ENCODE data around the gene ITIH2.
A peak's percentile ranks its signal among the peaks of the same experiment; 100 is the strongest.

The ITIH2 gene

GRCh38 chr10:7750222-7750621, 47.1 kb downstream of the ITIH2 start:
- no peak overlapping the region for H3K4me3 ChIP-seq (ENCODE audit: low read depth, low read length)
- no peak for DNase-seq (ENCODE audit: low read depth)
- TF ChIP-seq CTCF (IDR thresholded peaks at IDR 0.05; ENCODE audit: control insufficient read depth, extremely low read depth, insufficient read depth) = no peak

DNA sequence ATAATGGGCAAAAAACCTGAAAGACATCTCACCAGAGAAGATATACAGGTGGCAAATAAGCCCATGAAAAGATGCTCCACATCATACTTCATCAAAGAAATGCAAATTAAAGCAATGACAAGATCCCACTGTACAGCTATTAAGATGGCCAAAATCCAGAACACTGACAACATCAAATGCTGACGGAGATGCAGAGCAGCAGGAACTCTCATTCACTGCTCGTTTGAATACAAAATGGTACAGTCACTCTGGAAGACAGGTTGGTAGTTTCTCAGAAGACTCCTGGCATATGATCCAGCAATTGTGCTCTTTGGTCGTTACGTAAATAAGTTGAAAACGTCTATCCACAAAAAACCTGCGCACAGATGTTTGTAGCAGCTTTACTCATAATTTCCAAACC, 49.1 kb downstream of the ITIH2 start:
- no peak overlapping the region for H3K4me3 ChIP-seq (ENCODE audit: low read depth, low read length)
- no peak for TF ChIP-seq CTCF (IDR thresholded peaks at IDR 0.05; ENCODE audit: control insufficient read depth, extremely low read depth, insufficient read depth)
- no peak for DNase-seq (ENCODE audit: low read depth)

DNA sequence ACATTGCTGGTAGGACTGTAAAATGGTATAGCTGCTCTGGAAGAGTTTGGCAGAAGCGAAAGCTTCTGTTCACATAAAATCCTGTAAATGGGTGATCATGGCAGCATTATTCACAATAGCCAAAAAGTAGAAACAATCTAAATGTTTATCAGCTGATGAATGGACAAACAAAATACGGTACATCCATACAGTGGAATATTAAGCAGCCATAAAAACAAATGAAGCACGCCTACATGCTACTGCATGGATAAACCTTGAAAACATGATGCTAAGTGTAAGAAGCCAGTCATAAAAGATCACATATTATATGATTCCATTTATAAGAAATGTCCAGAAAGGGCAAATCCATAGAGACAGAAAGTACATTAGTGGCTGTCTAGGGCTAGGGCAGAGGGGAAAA, 52.0 kb downstream of the ITIH2 start:
- DNase-seq (ENCODE audit: low read depth) = no peak
- TF ChIP-seq CTCF (IDR thresholded peaks at IDR 0.05; ENCODE audit: control insufficient read depth, extremely low read depth, insufficient read depth) = no peak
- no peak overlapping the region for H3K4me3 ChIP-seq (ENCODE audit: low read depth, low read length)

DNA sequence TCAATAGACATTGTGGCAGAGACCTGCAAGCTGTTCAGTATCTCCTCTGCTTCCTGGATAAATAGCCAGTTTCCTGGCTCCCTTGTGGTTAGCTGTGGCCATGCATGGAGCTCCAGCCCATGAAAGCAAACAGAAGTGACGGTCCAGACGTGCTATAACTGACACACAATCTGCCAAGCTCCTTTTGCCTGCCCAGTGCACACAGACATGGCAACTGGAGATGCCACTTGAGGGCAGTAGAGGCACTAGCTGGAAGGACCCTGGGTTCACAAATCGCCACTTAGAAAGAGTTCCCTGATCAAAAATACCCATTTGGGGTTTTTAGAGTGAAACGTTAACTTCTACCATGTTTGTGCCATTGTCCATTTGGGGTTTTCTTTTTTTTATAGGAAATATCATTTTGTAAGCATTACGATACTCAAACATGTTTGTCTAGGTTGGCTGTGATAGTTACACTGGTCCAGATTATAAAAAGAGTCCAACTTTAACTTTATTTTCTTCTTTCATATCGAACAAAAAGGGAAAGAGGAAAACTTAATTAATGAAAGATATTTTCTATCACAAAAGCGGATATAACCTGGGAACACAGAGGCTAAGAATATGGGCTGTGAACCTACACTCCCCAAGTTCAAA, 53.4 kb downstream of the ITIH2 start:
- peak; percentile 94 for TF ChIP-seq CTCF (IDR thresholded peaks at IDR 0.05; ENCODE audit: control insufficient read depth, extremely low read depth, insufficient read depth)
- peak; percentile 62 for DNase-seq (ENCODE audit: low read depth)

DNA sequence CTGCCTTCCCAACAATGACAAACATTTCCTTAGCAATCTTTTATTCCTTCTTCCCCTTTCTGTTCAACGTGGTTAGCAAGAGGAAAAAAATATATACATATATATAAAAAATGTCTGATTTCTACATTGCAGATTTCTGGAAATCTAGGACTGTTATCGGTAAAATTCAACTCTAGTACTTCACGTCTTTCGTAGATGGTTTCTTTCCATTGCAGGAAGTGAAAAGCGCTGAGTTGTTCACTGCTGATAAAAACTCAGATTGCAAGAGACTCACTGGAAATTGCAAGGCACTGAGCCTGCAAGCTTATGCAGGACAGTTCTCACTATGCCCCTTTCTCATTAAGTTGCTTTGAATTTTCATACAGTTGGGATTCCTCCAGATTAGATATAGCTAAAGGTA, 60.8 kb downstream of the ITIH2 start:
- DNase-seq (ENCODE audit: low read depth) = no peak

More for the DNA sequence above, 53.4 kb downstream of the ITIH2 start:
- H3K4me3 ChIP-seq (ENCODE audit: low read depth, low read length) = no peak overlapping the region

DNA sequence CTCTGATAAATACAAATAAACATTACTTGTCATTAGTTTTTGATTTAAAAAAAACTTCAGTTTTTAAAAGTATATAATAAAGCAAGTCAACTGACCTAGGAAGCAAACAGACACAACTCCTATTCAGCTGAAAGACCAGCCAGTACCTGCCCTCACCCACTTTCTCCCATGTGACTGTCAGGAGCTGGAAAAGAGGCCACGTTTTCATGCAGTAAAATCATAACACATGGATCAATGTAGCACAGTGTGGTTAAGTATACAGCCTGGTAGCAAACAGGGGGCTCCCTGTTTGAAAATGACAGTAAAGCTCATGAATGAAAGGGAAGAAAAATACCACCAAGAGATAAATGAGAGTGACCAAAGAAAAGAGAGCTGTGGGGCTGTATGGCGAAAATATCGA, 63.1 kb downstream of the ITIH2 start:
- no peak overlapping the region for H3K4me3 ChIP-seq (ENCODE audit: low read depth, low read length)
- TF ChIP-seq CTCF (IDR thresholded peaks at IDR 0.05; ENCODE audit: control insufficient read depth, extremely low read depth, insufficient read depth) = no peak
- DNase-seq (ENCODE audit: low read depth) = no peak

More for the DNA sequence above, 60.8 kb downstream of the ITIH2 start:
- no peak overlapping the region for H3K4me3 ChIP-seq (ENCODE audit: low read depth, low read length)
- TF ChIP-seq CTCF (IDR thresholded peaks at IDR 0.05; ENCODE audit: control insufficient read depth, extremely low read depth, insufficient read depth) = no peak

- no peak for TF ChIP-seq CTCF (IDR thresholded peaks at IDR 0.05; ENCODE audit: control insufficient read depth, extremely low read depth, insufficient read depth)
- DNase-seq (ENCODE audit: low read depth) = no peak
Observed at GRCh38 chr10:7767209-7767608, 64.1 kb downstream of the ITIH2 start.

More at GRCh38 chr10:7767209-7767608, 64.1 kb downstream of the ITIH2 start:
- H3K4me3 ChIP-seq (ENCODE audit: low read depth, low read length) = no peak overlapping the region

Data from LNCaP clone FGC (cell line).